ENCODE results near the gene RNF157.
A peak's percentile ranks its signal among the peaks of the same experiment; 100 is the strongest.

Gene RNF157

DNA sequence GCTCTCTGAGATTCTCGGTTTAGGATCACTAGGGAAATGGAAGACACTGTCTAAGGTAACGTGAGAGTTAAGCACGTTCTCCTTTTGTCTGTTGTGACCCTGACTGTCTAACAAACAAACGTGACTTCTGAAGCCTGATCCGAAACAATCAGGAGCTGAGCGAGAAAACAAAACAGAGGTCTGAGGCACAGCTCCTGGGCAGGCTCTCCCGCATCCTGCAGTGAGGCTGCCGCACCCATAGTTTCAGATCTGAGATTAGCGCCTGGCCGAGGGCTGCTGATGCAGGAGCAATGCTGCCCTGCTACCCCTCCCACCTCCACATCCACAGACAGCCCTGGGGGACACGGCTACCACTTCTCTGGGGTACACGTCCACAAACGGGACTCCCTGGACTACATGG, 46.7 kb downstream of the RNF157 start:
- Histone ChIP-seq H3K4me2 (peak overlapping the region; percentile 90), H3K4me3 (IDR thresholded peaks at IDR 0.05; ENCODE audit: insufficient read depth, low read depth, low read length) (no peak overlapping the region), H3K27me3 (ENCODE audit: insufficient read depth, low read depth) (no peaks in the 10 kb centered on the region), H3K79me2 (ENCODE audit: insufficient read depth, low read depth) (no peaks in the 10 kb centered on the region), H2AFZ (ENCODE audit: low read depth) (peak overlapping the region; percentile 28), H3K27ac (peak overlapping the region; percentile 71), H3K9ac (peak overlapping the region; percentile 35; the same call in 1 of the 2 replicates), H4K20me1 (ENCODE audit: insufficient read depth) (no peaks in the 10 kb centered on the region), H3K36me3 (ENCODE audit: insufficient read depth) (no peaks in the 10 kb centered on the region), H3K4me1 (ENCODE audit: low read depth, poor library complexity, severe bottlenecking) (peaks cover 65% of the 10 kb centered on the region)
- TF ChIP-seq CTCF (conservative IDR thresholded peaks at IDR 0.05; ENCODE audit: low read depth, low read length) = no peak

- Histone ChIP-seq H3K27me3 (ENCODE audit: insufficient read depth, low read depth) (no peaks in the 10 kb centered on the region), H3K4me3 (IDR thresholded peaks at IDR 0.05; ENCODE audit: insufficient read depth, low read depth, low read length) (no peak overlapping the region), H3K4me1 (ENCODE audit: low read depth, poor library complexity, severe bottlenecking) (peaks cover 78% of the 10 kb centered on the region), H2AFZ (ENCODE audit: low read depth) (0 out of 2 replicates have a peak overlapping the region, but pooled peaks have one; percentile 9), H3K9ac (peak overlapping the region; percentile 16; the same call in 1 of the 2 replicates), H3K4me2 (peak overlapping the region; percentile 90), H3K27ac (peak overlapping the region; percentile 71), H3K36me3 (ENCODE audit: insufficient read depth) (no peaks in the 10 kb centered on the region), H3K79me2 (ENCODE audit: insufficient read depth, low read depth) (no peaks in the 10 kb centered on the region), H4K20me1 (ENCODE audit: insufficient read depth) (no peaks in the 10 kb centered on the region)
- no peak for TF ChIP-seq CTCF (conservative IDR thresholded peaks at IDR 0.05; ENCODE audit: low read depth, low read length)
Observed at GRCh38 chr17:76191896-76192295, 48.4 kb downstream of the RNF157 start.

GRCh38 chr17:76189741-76190140, 50.6 kb downstream of the RNF157 start:
- H3K4me2 ChIP-seq = peak overlapping the region; percentile 75; the same call in 1 of the 2 replicates
- TF ChIP-seq CTCF (conservative IDR thresholded peaks at IDR 0.05; ENCODE audit: low read depth, low read length) = no peak
- H3K27me3 ChIP-seq (ENCODE audit: insufficient read depth, low read depth) = no peaks in the 10 kb centered on the region
- H3K27ac ChIP-seq = no peak overlapping the region
- H3K79me2 ChIP-seq (ENCODE audit: insufficient read depth, low read depth) = no peaks in the 10 kb centered on the region
- H4K20me1 ChIP-seq (ENCODE audit: insufficient read depth) = no peaks in the 10 kb centered on the region
- peaks cover 90% of the 10 kb centered on the region for H3K4me1 ChIP-seq (ENCODE audit: low read depth, poor library complexity, severe bottlenecking)
- no peak overlapping the region for H3K4me3 ChIP-seq (IDR thresholded peaks at IDR 0.05; ENCODE audit: insufficient read depth, low read depth, low read length)
- H3K36me3 ChIP-seq (ENCODE audit: insufficient read depth) = no peaks in the 10 kb centered on the region
- H3K9ac ChIP-seq = no peak overlapping the region
- H2AFZ ChIP-seq (ENCODE audit: low read depth) = no peak overlapping the region

DNA sequence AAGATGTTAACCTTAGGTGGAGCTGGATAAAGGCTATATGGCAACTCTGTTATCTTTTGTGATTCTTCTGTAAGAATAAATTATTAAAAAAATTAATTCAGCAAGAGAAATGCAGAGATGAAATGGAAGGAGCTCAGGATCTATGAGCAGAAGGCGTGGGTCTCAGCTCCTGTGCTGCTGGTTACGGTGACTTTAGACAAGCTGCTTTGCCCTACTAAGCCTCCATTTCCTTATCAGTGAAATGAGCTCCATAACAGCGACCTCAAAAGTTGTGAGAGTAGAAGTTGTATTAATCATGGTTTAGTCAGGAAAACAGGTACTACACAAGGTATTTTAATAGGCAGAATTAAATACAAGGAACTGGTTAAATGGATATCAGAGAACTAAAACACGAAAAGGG, 51.0 kb downstream of the RNF157 start:
- no peak overlapping the region for H2AFZ ChIP-seq (ENCODE audit: low read depth)
- no peaks in the 10 kb centered on the region for H3K27me3 ChIP-seq (ENCODE audit: insufficient read depth, low read depth)
- H3K4me2 ChIP-seq = peak overlapping the region; percentile 75
- H3K79me2 ChIP-seq (ENCODE audit: insufficient read depth, low read depth) = no peaks in the 10 kb centered on the region
- H3K27ac ChIP-seq = no peak overlapping the region
- no peak overlapping the region for H3K9ac ChIP-seq
- no peak for TF ChIP-seq CTCF (conservative IDR thresholded peaks at IDR 0.05; ENCODE audit: low read depth, low read length)
- no peak overlapping the region for H3K4me3 ChIP-seq (IDR thresholded peaks at IDR 0.05; ENCODE audit: insufficient read depth, low read depth, low read length)
- H3K4me1 ChIP-seq (ENCODE audit: low read depth, poor library complexity, severe bottlenecking) = peaks cover 90% of the 10 kb centered on the region
- no peaks in the 10 kb centered on the region for H4K20me1 ChIP-seq (ENCODE audit: insufficient read depth)
- H3K36me3 ChIP-seq (ENCODE audit: insufficient read depth) = no peaks in the 10 kb centered on the region

Data from KMS-11 (cell line).